C4-2B (cell line): ENCODE measurements around the gene COL23A1.

Experiments
- H3K27ac ChIP-seq: fragments of 450-650 bp; 2 replicates; pipeline ENCODE4 v1.5.1; 2017
- ZFX ChIP-seq: fragments of 450-650 bp; IDR thresholded peaks from 2 replicates; pipeline ENCODE4 v1.6.1; 2017
- TF ChIP-seq, protein P1 (sequence below): fragments of 450-650 bp; conservative IDR thresholded peaks from 2 replicates; pipeline ENCODE4 v1.5.1; 2017; ENCODE audit warnings: mild to moderate bottlenecking

Gene COL23A1

DNA sequence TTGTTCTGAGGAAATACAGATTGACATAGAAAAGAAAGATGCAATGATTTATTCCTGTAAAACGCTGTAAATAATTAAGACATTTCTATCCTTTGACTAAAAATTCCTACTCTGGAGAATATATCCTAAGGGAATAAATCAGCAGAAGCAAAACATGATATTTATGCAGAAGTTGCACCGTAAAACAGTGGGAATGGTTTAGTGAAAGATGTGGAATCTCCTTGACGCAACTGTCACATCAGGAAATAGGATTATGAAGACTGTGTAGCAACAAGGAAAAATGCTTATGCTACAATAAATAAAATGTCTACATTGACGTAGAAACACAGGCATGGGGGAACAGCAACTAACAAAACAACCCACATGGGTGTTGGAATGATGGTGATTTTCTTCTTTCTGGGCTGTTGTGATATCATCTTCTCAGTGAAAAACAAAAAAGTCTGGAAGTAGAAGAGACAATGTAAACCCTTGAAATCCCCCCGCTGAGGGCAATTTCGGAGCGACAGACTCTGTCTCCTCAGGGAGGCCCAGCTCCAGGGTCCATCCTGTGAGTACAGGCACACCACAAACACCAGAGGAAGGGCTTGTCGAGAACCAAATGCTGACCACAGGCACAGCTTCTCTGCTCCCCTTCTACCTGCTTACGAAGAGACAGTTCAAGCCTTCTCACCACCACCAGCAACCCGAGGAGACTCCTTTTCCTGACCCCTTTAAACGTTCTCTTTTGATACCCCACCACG, 25.2 kb downstream of the COL23A1 start:
- TF ChIP-seq, protein P1, sequence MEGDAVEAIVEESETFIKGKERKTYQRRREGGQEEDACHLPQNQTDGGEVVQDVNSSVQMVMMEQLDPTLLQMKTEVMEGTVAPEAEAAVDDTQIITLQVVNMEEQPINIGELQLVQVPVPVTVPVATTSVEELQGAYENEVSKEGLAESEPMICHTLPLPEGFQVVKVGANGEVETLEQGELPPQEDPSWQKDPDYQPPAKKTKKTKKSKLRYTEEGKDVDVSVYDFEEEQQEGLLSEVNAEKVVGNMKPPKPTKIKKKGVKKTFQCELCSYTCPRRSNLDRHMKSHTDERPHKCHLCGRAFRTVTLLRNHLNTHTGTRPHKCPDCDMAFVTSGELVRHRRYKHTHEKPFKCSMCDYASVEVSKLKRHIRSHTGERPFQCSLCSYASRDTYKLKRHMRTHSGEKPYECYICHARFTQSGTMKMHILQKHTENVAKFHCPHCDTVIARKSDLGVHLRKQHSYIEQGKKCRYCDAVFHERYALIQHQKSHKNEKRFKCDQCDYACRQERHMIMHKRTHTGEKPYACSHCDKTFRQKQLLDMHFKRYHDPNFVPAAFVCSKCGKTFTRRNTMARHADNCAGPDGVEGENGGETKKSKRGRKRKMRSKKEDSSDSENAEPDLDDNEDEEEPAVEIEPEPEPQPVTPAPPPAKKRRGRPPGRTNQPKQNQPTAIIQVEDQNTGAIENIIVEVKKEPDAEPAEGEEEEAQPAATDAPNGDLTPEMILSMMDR: no peak
- TF ChIP-seq ZFX: no peak
- H3K27ac ChIP-seq: no peak overlapping the region

DNA sequence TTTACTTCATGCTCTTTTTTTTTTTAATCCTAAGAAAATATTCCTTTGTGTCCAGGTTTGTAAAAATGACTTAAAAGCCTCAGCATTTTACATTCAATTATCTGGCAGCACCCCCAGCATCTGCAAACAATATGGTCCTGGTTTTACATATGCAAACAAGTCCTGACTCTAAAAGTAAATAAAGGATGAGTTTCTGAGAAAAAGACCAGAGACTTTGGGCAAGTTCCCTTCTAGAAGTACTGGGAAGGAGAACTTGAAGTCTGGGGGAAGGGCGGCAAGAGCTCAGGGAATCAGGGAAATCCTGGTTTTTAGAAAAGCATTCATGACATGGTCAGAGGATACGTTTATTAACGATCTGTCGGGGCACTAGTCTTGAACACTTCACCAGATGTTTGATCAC, 25.8 kb downstream of the COL23A1 start:
- no peak overlapping the region for H3K27ac ChIP-seq
- TF ChIP-seq ZFX: no peak
- TF ChIP-seq, protein P1: no peak

DNA sequence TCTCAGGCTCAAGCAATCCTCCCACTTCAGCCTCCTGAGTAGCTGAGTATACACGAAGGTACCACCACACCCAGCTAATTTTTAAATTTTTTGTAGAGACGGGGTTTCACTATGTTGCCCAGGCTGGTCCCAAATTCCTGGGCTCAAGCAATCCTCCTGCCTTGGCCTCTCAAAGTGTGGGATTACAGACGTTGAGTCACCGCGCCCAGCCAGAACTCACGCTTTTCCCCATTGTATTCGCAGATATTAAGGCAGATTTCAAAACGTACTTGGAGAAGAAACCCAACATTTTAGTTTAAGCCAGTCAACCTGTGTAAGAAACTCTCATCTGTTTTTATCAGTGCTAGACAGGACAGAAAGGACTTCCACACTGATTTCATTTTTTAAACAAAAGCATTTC, 26.6 kb downstream of the COL23A1 start:
- TF ChIP-seq ZFX: no peak
- TF ChIP-seq, protein P1: no peak
- no peak overlapping the region for H3K27ac ChIP-seq

DNA sequence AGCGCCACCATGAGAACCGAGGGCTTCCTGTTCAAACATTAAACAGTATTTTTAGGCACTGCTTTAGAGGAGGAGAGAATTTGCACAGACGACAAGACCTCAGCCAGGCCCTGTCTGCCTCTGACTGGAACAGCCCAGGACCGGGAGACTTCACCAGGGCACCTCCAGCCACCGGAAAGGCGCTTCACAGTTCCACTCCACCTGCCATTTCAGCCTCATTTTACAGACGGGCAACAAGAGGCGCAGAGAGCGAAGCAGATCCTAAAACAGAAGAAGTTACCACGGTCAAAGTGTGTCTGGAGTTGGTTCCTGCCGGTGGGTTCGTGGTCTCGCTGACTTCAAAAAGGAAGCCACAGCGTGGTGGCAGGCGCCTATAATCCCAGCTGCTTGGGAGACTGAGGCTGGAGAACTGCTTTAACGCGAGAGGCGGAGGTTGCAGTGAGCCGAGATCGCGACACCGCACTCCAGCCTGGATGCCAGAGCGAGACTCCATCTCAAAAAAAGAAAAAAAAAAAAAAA, 28.4 kb downstream of the COL23A1 start:
- no peak overlapping the region for H3K27ac ChIP-seq
- TF ChIP-seq, protein P1: no peak
- TF ChIP-seq ZFX: no peak

DNA sequence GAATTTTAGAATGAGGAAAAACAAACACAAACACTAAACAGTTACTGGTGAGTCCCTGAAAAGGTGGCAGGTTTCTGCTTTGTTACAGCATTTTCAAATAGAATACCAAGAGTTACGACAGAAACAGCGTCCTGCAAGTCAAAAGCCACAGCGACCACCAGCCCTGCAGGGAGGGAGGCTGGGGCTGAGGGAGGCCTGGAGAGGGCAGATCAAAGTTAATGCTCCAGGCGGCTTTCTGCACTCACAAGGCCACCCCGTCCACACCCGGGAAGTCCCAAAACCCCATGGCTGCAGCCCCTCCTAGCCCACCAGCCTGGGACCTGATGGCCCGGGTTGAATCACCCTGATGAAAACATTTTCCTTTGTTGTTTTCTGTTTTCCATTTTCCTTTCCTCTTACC, 29.3 kb downstream of the COL23A1 start:
- TF ChIP-seq ZFX: no peak
- TF ChIP-seq, protein P1: no peak
- no peak overlapping the region for H3K27ac ChIP-seq

DNA sequence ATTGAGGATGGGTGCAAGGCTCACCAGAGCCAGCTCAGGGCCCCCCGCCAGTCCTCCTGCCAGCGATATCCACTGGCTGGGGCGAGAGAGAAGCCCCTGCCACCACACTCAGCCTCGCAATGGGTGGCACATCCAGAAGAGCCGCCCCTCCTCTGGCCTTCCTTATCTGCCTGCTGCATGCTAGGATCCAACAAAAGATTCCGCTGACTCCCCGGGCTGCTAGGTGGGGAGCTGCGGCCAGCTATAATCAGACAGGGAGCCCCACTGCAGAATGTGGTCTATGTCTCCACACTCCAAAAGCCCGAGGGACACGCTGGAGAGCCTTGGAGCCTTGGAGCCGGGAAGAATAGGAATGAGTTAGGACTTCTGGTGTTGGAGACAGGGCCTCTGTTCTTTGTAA, 32.8 kb downstream of the COL23A1 start:
- no peak overlapping the region for H3K27ac ChIP-seq
- no peak for TF ChIP-seq ZFX
- TF ChIP-seq, protein P1: no peak

DNA sequence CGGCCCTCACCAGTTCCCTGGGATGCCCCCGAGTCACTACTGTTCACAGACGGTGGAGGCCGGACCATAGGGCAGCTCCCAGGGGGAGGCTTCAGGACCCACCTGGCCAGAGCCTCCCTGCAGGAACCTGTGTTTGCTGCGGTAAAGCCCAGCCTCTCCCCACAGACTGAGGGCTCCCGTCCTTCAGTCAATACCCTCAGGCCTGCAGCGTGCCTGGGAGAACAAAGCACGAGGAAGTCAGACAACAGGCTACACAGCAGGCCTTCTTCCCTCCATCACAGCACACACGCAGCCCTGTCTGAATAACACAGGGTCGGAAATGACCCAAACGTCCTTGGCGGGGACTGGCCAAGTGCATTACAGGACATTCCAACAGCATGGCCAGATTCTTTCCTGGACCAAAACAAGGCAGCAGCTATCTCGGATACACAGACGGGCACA, 34.4 kb downstream of the COL23A1 start:
- H3K27ac ChIP-seq: no peak overlapping the region
- TF ChIP-seq, protein P1: no peak
- TF ChIP-seq ZFX: no peak
